Liver (tissue), 3 donors: ENCODE data around the gene SLC35A1.

Source experiments
- ATF3 ChIP-seq: IDR thresholded peaks from 2 replicates; pipeline ENCODE4 v1.6.1; 2016; ENCODE audit warnings: antibody characterized with exemption
- CTCF ChIP-seq: fragments of 150-350 bp; IDR thresholded peaks from 2 replicates; pipeline ENCODE4 v1.5.1; 2017; ENCODE audit warnings: improper control_type of control experiment, low read depth, low read length; ENCODE audit not compliant: missing input control
- HNF4G ChIP-seq: IDR thresholded peaks from 2 replicates; pipeline ENCODE4 v1.6.1; 2016; ENCODE audit warnings: antibody characterized with exemption
- JUND ChIP-seq, 2 donors: IDR thresholded peaks; 2 replicates each; pipeline ENCODE4 v1.6.1; 2016; ENCODE audit warnings: antibody characterized with exemption in 2 of 2
- RAD21 ChIP-seq, 2 donors: IDR thresholded peaks; 2 replicates each; pipeline ENCODE4 v1.6.1; 2016; ENCODE audit warnings: antibody characterized with exemption in 2 of 2, mild to moderate bottlenecking in 2 of 2
- RXRA ChIP-seq, 2 donors: IDR thresholded peaks; 2 replicates each; pipeline ENCODE4 v1.6.1; 2017 to 2018; ENCODE audit warnings: antibody characterized with exemption in 2 of 2, mild to moderate bottlenecking in 1 of 2
- TAF1 ChIP-seq: conservative IDR thresholded peaks from 2 replicates; pipeline ENCODE4 v1.6.1; 2016; ENCODE audit warnings: antibody characterized with exemption, mild to moderate bottlenecking
- YY1 ChIP-seq: IDR thresholded peaks from 2 replicates; pipeline ENCODE4 v1.6.1; 2016; ENCODE audit warnings: antibody characterized with exemption, mild to moderate bottlenecking
- ZBTB33 ChIP-seq: IDR thresholded peaks from 2 replicates; pipeline ENCODE4 v1.6.1; 2016; ENCODE audit warnings: antibody characterized with exemption
- donor health status: healthy.
- donor health status: healthy.

GRCh38 chr6:87553159-87553765 is 80.5 kb downstream of the SLC35A1 start:
- TF ChIP-seq YY1 (peak; percentile 61), TAF1 (no peak), CTCF (no peak), RAD21 (IDR thresholded peaks at IDR 0.05) (peak in 1 of 2 donors; percentile 3), ATF3 (no peak), HNF4G (no peak), JUND (IDR thresholded peaks at IDR 0.05) (peak in 1 of 2 donors; percentile 13), RXRA (IDR thresholded peaks at IDR 0.05) (peak; percentile 14 to 50), ZBTB33 (no peak)
